Activated gamma-delta T cell (primary cell): ENCODE measurements around the gene DACH2.
A peak's percentile ranks its signal among the peaks of the same experiment; 100 is the strongest.
"Not testable (repeated sequence)": the region's sequence is repeated elsewhere in the genome, so short reads cannot be mapped to it uniquely, and the experiment has no call there.

ENCODE experiments used
- DNase-seq: peaks from one replicate; lab custom pipeline; 2025; lab: John Stamatoyannopoulos, UW
- total RNA-seq, 2 donors: gene quantifications; one replicate each; lab custom pipeline; 2026; lab: John Stamatoyannopoulos, UW

DACH2 gene
- total RNA-seq = 0 reads per million in 2 donors

- peak; percentile 10 for DNase-seq
Observed at GRCh38 chrX:86148024-86148511, at the start of gene DACH2. Gene DACH2, plus strand, starts transcription at chrX:86148451.

- no peak for DNase-seq
Observed at GRCh38 chrX:86102341-86102740, 45.9 kb upstream of the DACH2 start.

DNA sequence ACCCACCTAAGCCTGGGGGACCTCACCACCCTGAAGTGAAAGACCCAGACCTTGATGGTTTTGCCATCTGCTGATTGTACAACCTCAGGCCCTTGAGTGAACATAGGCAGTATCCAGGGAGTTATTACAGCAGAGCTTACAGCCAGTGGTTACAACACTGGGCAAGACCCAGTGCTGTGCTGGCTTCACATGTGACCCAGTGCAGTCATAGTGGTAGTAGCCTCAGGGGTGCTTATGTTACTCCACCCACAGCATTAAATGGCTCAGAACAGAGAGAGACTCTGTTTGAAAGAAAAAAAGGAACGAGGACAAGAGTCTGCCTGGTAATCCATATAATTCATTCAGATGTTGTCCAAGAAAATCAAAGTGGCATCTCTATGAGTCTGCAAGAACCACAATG lies 45.2 kb upstream of the DACH2 start:
- DNase-seq = no peak

DNA sequence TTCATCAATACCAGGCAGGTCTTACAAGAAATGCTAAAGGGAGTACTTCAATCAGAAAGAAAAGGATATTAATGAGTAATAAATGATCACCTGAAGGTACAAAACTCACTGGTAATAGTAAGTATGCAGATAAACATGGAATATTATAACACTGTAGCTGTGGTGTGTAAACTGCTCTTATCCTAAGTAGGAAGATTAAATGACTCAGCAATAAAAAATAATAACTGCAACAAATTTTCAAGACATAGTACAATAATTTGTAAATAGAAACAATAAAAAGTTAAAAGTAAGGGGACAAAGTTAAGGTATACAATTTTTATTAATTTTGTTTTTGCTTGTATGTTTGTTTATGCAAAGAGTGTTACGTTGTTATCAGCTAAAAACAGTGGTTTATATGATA lies 43.7 kb upstream of the DACH2 start:
- DNase-seq = no peak

GRCh38 chrX:86121916-86122315 lies 26.3 kb upstream of the DACH2 start:
- DNase-seq = no peak

- DNase-seq = no peak
Observed at GRCh38 chrX:86133761-86134160, 14.5 kb upstream of the DACH2 start.

DNA sequence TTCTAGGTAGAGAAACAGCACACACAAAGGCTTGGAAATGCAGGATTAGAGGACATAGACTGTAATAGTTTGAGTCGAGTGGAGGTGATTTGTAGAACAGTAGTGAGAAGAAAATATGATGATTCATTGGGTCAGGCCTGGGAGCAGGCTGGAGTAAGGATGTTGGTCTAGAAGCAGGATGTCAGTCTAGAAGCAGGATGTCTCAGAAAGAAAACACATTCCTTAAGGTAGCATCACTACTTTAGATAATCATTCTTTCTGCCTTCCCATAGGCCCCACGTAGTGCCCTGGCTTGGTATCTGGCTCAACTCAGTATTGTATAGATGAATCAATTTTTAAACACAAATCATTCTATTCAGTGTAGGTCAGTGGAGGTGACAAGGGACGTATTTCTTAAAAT lies 11.2 kb upstream of the DACH2 start:
- no peak for DNase-seq

DNA sequence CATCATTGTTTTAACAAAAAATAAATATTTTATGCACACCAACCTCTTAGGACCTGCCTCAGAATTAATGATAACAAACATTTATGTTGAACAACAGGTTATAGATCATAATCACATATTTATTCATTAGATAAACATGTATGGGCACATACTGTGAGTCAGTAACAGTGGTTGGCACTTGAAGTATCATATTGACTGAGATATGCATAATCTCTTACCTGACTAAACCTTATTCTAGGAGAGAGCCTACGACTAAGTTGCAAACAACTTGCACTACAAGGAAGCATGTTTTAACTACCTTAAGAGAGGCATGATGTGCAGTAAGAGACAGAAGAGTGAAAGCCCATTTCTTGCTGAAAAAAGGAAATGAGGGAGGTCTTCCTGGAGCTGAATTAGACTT lies 6.5 kb upstream of the DACH2 start:
- DNase-seq = no peak

GRCh38 chrX:86146102-86146501 lies 2.1 kb upstream of the DACH2 start:
- no peak for DNase-seq

GRCh38 chrX:86148594-86148993 lies 343 bp downstream of the DACH2 start:
- no peak for DNase-seq

- no peak for DNase-seq
Observed at GRCh38 chrX:86149119-86149518, 868 bp downstream of the DACH2 start.

DNA sequence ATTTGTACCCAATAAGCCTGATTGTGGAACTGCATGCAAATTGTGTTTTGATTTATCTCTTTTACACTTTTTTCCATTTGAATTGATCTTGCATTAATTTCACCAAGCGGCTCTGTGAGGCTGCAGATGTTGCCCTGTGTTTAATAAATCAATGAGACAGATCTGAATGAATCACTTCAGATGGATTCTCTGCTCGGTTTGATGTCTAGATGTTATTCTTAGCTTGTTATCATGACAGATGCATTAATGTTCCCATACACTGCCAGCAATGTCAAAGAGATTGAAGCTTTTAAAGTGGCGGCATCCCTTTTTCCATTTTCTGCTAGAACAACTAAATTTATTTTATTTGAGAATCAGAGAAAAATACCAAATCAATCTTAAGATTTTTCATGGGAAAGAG lies 6.3 kb downstream of the DACH2 start:
- no peak for DNase-seq

DNA sequence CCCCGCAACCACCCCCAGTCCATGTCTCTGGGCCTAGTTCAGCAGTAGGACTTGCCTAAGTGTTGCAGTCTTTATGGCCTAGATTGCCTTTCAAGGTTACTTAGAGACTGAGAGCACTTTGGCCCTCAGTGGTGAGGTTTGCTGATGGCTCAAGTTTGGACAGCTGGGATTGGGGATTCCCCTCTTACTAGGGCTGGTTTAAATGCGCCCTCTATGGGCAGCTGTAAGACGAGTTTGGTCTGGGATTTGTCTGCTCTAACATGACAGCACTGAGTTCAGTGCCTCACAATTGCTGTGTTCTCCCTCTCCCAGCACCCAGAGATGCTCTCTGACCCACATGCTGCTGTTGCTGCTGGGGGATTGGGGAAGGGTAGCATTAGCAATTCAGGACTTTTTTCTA lies 23.1 kb downstream of the DACH2 start:
- DNase-seq = no peak

- no peak for DNase-seq
Observed at GRCh38 chrX:86178906-86179305, 30.7 kb downstream of the DACH2 start.

DNA sequence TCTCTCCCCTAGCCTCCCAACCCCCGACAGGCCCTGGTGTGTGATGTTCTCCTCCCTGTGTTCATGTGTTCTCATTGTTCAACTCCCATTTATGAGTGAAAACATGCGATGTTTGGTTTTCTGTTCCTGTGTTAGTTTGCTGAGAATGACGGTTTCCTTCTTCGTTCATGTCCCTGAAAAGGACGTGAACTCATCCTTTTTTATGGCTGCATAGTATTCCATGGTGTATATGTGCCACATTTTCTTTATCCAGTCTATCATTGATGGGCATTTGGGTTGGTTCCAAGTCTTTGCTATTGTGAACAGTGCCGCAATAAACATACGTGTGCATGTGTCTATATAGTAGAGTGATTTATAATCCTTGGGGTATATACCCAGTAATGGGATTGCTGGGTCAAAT lies 33.1 kb downstream of the DACH2 start:
- not testable (repeated sequence) for DNase-seq

GRCh38 chrX:86192827-86193226 lies 44.6 kb downstream of the DACH2 start:
- DNase-seq = no peak

DNA sequence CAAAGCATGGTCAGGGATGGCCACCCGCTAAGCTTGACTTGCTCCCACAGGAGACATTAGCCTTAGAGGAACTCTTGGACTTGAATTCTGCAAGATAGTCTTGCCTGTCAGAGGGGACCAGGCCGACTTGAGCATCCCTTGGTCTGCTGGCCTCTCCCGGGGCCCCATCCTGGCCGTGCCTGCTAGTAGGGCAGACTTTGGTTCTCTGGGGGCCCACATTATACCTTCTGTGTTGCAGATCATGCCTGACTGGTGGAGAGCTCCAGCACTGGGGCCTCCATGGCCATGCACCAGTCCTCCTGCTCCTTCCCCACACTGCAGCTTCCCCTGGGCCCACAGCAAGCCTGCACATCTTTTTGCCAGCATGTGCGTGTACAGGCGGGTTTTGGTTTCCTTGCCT lies 46.5 kb downstream of the DACH2 start:
- no peak for DNase-seq

DNA sequence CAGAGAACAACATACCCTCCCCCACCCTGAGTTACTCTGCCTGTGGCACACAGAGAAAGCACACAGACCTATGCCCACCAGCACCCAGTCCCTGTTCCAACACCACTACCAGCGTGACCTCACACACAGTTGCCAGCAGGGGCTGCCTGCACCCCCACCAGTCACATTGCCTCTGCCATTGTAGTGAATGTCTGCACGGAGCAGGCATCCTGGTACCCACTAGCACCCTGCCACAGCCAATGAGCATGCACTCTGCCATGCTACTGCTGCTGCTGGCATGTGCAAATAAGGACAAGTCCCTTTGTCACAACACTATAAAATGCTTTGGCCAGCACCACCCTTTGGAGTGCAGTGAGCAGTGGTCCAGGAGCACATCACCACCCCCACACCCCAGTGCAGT lies 47.1 kb downstream of the DACH2 start:
- no peak for DNase-seq

GRCh38 chrX:86197815-86198214 lies 49.6 kb downstream of the DACH2 start:
- no peak for DNase-seq

DNA sequence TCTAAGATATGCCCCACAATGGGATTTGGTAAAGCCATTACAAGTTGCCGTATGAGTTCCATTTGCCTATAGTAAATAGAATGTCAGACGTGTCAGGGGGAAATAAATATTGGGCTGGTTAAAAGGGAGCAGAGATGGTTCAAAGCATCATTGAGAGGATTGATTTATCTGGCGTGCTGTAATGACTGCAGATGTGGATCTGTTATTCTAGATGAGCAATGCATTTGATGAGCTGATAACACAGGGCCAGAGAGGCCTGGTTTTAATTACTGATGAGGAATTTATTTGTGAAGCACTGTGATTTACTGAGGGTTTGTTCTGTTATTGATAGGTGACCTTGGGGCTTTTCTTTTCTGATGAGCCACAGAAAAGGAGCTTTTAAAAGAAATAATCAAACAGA lies 62.5 kb downstream of the DACH2 start:
- DNase-seq = no peak

DNA sequence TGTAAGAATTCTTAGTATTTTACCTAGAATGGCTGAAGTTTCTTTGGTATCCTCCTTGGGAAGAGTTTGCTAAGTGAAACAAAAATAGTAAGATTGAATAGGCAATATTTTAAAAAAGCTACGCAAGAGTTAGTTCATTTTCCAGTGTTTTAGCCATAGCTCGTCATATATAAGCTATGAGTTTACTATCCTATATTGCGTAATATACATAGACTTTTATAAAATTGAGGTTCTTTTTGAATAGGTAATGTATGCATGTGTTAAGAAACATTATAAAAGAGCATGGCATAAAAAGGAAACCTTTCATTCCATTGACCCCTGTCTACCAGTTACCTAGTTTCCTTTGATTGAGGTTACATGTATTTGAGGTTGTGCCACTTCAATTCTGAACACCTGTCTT lies 67.0 kb downstream of the DACH2 start:
- DNase-seq = no peak

DNA sequence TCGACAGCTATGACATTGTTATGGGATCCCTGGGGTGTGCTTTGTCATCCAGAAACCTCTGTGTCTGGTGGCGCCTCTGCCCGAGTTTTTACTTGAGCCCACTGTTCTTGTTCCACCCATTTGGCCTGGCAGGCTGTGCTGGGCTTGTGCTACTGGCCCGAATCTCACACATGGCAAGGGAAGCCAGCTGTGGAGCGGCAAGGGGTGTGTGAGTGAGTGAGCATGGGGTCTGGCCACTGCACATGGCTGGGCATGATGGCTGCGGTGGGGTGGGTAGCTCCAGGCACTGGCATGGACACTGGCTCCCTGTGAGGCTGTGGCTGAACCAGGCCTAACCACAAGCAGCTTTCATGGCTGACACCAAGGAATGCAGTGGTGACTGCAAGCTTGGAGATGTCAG lies 89.2 kb downstream of the DACH2 start:
- DNase-seq = no peak

DNA sequence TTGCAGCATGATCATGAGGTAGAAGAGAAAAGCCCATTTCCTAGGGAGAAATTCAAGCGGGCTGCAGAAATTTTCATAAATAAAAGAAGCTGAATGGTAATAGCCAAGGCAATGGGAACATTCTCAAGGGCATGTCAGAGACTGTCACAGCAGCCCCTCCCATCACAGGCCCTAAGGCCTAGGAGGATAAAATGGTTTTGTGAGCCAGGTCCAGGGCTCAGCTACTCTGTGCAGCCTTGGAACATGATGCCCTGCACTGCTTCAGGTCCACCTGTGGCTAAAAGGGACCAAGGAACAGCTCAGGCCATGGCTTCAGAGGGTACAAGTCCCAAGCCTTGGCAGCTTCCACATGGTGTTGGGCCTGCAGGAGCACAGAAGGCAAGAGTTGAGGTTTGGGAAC lies 93.3 kb downstream of the DACH2 start:
- DNase-seq = no peak

- no peak for DNase-seq
Observed at GRCh38 chrX:86263526-86263925, 115.3 kb downstream of the DACH2 start.

DNA sequence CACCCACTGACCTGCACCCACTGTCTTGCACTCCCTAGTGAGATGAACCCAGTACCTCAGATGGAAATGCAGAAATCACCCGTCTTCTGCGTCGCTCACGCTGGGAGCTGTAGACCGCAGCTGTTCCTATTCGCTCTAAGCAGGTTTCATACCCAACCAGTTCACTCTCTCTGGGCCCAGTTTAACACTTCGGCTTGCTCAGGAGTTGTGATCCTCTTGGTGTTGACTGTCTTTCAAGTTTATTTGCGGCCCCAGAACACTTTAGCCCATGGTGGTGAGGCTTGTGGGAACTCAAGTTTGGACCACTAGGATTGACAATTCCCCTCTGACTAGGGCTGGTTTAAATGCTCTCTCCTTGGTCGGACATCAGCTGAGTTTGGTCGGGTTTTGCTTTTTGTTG lies 147.0 kb downstream of the DACH2 start:
- DNase-seq = no peak
